GM12872 (cell line): Measurements from ENCODE around the gene GSTA5.
A peak's percentile ranks its signal among the peaks of the same experiment; 100 is the strongest.

Experiments
- TF ChIP-seq, protein P1 (sequence below): IDR thresholded peaks from 3 replicates; pipeline ENCODE4 v1.5.1; 2011; ENCODE audit warnings: low read depth, mild to moderate bottlenecking, low read length, moderate library complexity; ENCODE audit not compliant: insufficient read depth

The GSTA5 gene

GRCh38 chr6:52839124-52840055, 1.2 kb downstream of the GSTA5 start:
- TF ChIP-seq, protein P1, sequence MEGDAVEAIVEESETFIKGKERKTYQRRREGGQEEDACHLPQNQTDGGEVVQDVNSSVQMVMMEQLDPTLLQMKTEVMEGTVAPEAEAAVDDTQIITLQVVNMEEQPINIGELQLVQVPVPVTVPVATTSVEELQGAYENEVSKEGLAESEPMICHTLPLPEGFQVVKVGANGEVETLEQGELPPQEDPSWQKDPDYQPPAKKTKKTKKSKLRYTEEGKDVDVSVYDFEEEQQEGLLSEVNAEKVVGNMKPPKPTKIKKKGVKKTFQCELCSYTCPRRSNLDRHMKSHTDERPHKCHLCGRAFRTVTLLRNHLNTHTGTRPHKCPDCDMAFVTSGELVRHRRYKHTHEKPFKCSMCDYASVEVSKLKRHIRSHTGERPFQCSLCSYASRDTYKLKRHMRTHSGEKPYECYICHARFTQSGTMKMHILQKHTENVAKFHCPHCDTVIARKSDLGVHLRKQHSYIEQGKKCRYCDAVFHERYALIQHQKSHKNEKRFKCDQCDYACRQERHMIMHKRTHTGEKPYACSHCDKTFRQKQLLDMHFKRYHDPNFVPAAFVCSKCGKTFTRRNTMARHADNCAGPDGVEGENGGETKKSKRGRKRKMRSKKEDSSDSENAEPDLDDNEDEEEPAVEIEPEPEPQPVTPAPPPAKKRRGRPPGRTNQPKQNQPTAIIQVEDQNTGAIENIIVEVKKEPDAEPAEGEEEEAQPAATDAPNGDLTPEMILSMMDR = peak; percentile 83

DNA sequence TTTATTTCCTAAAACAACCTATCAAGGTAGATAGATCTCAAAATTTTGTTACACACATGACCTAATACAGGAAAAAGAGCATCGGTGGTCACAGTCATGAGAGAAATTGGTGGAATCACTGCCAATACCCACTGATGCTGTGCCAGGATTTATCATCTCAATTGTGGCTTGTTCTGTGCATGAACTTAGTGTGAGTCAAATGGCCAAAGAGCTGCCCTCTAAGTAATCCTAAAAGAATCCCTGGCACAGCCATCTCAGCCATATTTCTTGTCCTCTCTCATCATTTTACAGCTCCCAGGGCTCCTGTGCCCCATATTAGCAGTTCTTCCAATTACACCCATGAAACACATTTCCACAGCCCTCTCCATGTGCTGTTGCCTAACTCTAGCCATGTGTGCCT, 6.1 kb downstream of the GSTA5 start:
- TF ChIP-seq, protein P1 = no peak

GRCh38 chr6:52829046-52829817, 11.4 kb downstream of the GSTA5 start:
- TF ChIP-seq, protein P1 = no peak

DNA sequence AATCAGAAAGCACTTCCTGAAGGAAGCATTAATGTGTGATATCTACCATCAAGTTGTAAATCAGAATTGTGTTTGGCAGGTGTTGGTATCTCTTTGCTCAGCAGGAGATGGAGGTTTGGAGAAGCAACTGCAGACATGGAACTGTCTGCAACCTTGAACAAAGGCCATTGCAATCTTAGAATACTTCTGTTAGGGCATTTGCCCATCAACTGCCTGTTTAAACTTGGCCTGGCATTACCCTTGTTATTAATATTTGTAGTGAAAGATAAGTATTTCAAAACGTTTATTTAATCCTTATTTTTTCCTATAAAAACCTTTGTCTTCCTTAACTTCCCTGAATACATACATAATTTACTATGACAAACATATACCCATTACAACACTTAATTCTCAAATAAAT, 14.1 kb downstream of the GSTA5 start:
- TF ChIP-seq, protein P1 = no peak

- TF ChIP-seq, protein P1 = no peak
Measured at GRCh38 chr6:52821842-52822241, 18.8 kb downstream of the GSTA5 start.

DNA sequence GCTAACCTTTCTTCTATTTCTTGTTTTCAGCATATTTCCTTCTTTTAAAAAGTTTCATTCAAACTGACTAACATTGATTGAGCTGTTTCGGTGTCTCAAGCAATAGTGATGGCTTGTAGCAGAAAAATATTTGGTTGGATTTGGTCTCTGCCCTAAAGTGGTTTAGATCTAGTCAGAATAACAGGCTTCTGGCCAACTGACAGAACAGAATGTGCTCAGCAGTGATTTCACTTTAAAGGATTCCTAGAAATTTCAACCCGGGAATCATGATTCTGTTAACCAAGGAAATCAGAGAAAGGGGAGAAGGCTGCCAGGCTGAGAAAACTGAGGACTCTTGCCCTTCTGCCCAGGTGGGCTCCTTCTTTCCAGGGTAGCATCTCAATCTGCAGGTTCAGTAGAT, 20.4 kb downstream of the GSTA5 start:
- TF ChIP-seq, protein P1 = no peak
